HCT116 (cell line): ENCODE measurements around the gene KISS1R. TPM values are rescaled to one million over a fixed set of nuclear protein-coding genes. Genes with fewer than 3 reads are reported as not detected.

Source experiments
- ATAC-seq: fragments of 200-7000 bp; cut with Tn5 transposase; 2 replicates; pipeline ENCODE4 v1.9.1; 2020; ENCODE audit warnings: mild to moderate bottlenecking, moderate library complexity
- BruUV-seq: library from RNA; stranded (reverse); fragments of 400-500 nt; replicated peaks from 2 replicates; lab custom pipeline; 2021; lab: Mats Ljungman, UMichigan
- CTCF ChIA-PET: fragments of 300-600 bp; sonication (Branson Sonifier 250); formaldehyde crosslinking; loops from one replicate; lab custom pipeline; 2021; ENCODE audit warnings: antibody characterized with exemption; lab: Charles Lee
- POLR2A ChIA-PET: fragments of 300-600, 350-600 bp; sonication (Branson Sonifier 250); formaldehyde crosslinking; loops from one replicate; lab custom pipeline; 2021; ENCODE audit warnings: antibody characterized with exemption; lab: Charles Lee
- RAD21 ChIA-PET, 2 experiments: fragments of 300-600 bp; sonication (Branson Sonifier 250); formaldehyde crosslinking; loops; one replicate each; lab custom pipeline; 2023; ENCODE audit warnings: low total read pairs in 2 of 2; ENCODE audit not compliant: uncharacterized antibody in 2 of 2, unreplicated experiment in 2 of 2, low non-redundant PET in 1 of 2; lab: Charles Lee
- DNase-seq: peaks from one replicate; pipeline ENCODE4 v3.0.0-alpha.2; 2010; ENCODE audit warnings: low read depth, low spot score
- H2AFZ ChIP-seq: fragments of 200-600 bp; shearing (Covaris generic), sonication (generic); 2 replicates; pipeline ENCODE4 v1.6.1; 2017; ENCODE audit warnings: low read depth, mixed run types, mixed read lengths, antibody characterized with exemption, low read length; ENCODE audit not compliant: poor library complexity, severe bottlenecking
- H3K27ac ChIP-seq: 2 replicates; pipeline ENCODE4 v1.5.1; 2012; ENCODE audit warnings: low read depth, low read length
- H3K27me3 ChIP-seq: fragments of 200-600 bp; sonication (generic); 2 replicates; pipeline ENCODE4 v1.6.1; 2016; ENCODE audit warnings: mixed run types, low read length, mixed read lengths; ENCODE audit not compliant: insufficient read depth
- H3K36me3 ChIP-seq, 2 experiments: fragments of 200-500 bp in 1 of 2; fragments of 200-600 bp in 1 of 2; sonication (Bioruptor generic) in 1 of 2; sonication (generic) in 1 of 2; 2 replicates each; pipeline versions ENCODE4 v1.5.1 to v1.6.1; 2014 to 2016; ENCODE audit warnings: low read length in 2 of 2, inconsistent platforms in 1 of 2, mixed read lengths in 1 of 2, mixed run types in 1 of 2; ENCODE audit not compliant: insufficient read depth in 2 of 2, control insufficient read depth in 1 of 2
- H3K4me1 ChIP-seq, 2 experiments: fragments of 200-600 bp in 1 of 2; sonication (generic) in 1 of 2; 2 replicates each; pipeline versions ENCODE4 v1.5.1 to v1.6.1; 2012 to 2017; ENCODE audit warnings: low read length in 2 of 2, inconsistent platforms in 1 of 2, mild to moderate bottlenecking in 1 of 2, mixed read lengths in 1 of 2, mixed run types in 1 of 2, moderate library complexity in 1 of 2; ENCODE audit not compliant: insufficient read depth in 2 of 2, control insufficient read depth in 1 of 2
- H3K4me2 ChIP-seq: fragments of 200-600 bp; sonication (generic); 2 replicates; pipeline ENCODE4 v1.6.1; 2017; ENCODE audit warnings: mixed run types, low read length, mixed read lengths
- H3K4me3 ChIP-seq, 2 experiments: fragments of 200-600 bp in 1 of 2; sonication (generic) in 1 of 2; replicated peaks in 1 of 2; 2 replicates each; pipeline ENCODE4 v1.5.1; 2011 to 2016; ENCODE audit warnings: low read length in 2 of 2, control low read depth in 1 of 2, low read depth in 1 of 2, mild to moderate bottlenecking in 1 of 2, mixed read lengths in 1 of 2, mixed run types in 1 of 2
- H3K79me2 ChIP-seq: fragments of 200-600 bp; sonication (generic); 2 replicates; pipeline ENCODE4 v1.6.1; 2017; ENCODE audit warnings: mild to moderate bottlenecking, mixed run types, low read length, moderate library complexity, mixed read lengths; ENCODE audit not compliant: insufficient read depth
- H3K9ac ChIP-seq: fragments of 200-600 bp; sonication (generic); 2 replicates; pipeline ENCODE4 v1.6.1; 2016; ENCODE audit warnings: low read length, mixed read lengths
- H3K9me2 ChIP-seq: fragments of 200-600 bp; sonication (generic), shearing (Covaris generic); 2 replicates; pipeline ENCODE4 v1.6.1; 2017; ENCODE audit warnings: mixed run types, mild to moderate bottlenecking, moderate library complexity; ENCODE audit not compliant: insufficient read depth
- H3K9me3 ChIP-seq, 2 experiments: fragments of 200-500 bp in 1 of 2; fragments of 200-600 bp in 1 of 2; sonication (Bioruptor generic) in 1 of 2; sonication (generic) in 1 of 2; 2 replicates each; pipeline ENCODE4 v1.6.1; 2014 to 2017; ENCODE audit warnings: low read length in 2 of 2, mixed read lengths in 2 of 2, inconsistent platforms in 1 of 2, low read depth in 1 of 2, mild to moderate bottlenecking in 1 of 2, mixed run types in 1 of 2, moderate library complexity in 1 of 2; ENCODE audit not compliant: control insufficient read depth in 1 of 2, insufficient read depth in 1 of 2
- H4K20me1 ChIP-seq: fragments of 200-600 bp; sonication (generic), shearing (Covaris generic); 2 replicates; pipeline ENCODE4 v1.6.1; 2017; ENCODE audit warnings: mixed run types, mild to moderate bottlenecking, moderate library complexity; ENCODE audit not compliant: insufficient read depth
- CBX3 ChIP-seq: IDR thresholded peaks from 2 replicates; pipeline ENCODE4 v1.6.1; 2012; ENCODE audit warnings: low read depth
- ELF1 ChIP-seq: IDR thresholded peaks from 2 replicates; pipeline ENCODE4 v1.6.1; 2012; ENCODE audit warnings: low read depth, borderline replicate concordance
- EZH2phosphoT487 ChIP-seq: fragments of 200-600 bp; IDR thresholded peaks from 2 replicates; pipeline ENCODE4 v1.6.1; 2018; ENCODE audit warnings: antibody characterized with exemption, borderline replicate concordance
- FOSL1 ChIP-seq: IDR thresholded peaks from 2 replicates; pipeline ENCODE4 v1.6.1; 2012; ENCODE audit warnings: low read depth
- JUND ChIP-seq: IDR thresholded peaks from 2 replicates; pipeline ENCODE4 v1.6.1; 2012
- POLR2A ChIP-seq: IDR thresholded peaks from 2 replicates; pipeline ENCODE4 v1.7.0; 2011; ENCODE audit warnings: borderline replicate concordance; ENCODE audit not compliant: insufficient read depth, insufficient read length; ENCODE audit errors: extremely low read depth
- POLR2AphosphoS5 ChIP-seq: IDR thresholded peaks from 2 replicates; pipeline ENCODE4 v1.6.1; 2011; ENCODE audit warnings: mild to moderate bottlenecking, low read depth, low read length, moderate library complexity
- RAD21 ChIP-seq: IDR thresholded peaks from 2 replicates; pipeline ENCODE4 v1.6.1; 2012; ENCODE audit warnings: low read depth, mild to moderate bottlenecking
- SIN3A ChIP-seq: IDR thresholded peaks from 2 replicates; pipeline ENCODE4 v1.6.1; 2012; ENCODE audit warnings: low read depth
- SP1 ChIP-seq: IDR thresholded peaks from 2 replicates; pipeline ENCODE4 v1.6.1; 2012; ENCODE audit warnings: low read depth
- SRF ChIP-seq: IDR thresholded peaks from 2 replicates; pipeline ENCODE4 v1.6.1; 2012; ENCODE audit warnings: low read depth
- TCF7L2 ChIP-seq: IDR thresholded peaks from 2 replicates; pipeline ENCODE4 v1.7.0; 2011; ENCODE audit warnings: borderline replicate concordance, inconsistent platforms; ENCODE audit not compliant: insufficient read depth, insufficient read length; ENCODE audit errors: extremely low read depth
- YY1 ChIP-seq: IDR thresholded peaks from 2 replicates; pipeline ENCODE4 v1.6.1; 2011; ENCODE audit warnings: low read length, low read depth, moderate library complexity, mild to moderate bottlenecking; ENCODE audit not compliant: insufficient replicate concordance; ENCODE audit errors: extremely low read depth
- ZFX ChIP-seq: fragments of 450-650 bp; IDR thresholded peaks from 2 replicates; pipeline ENCODE4 v1.6.1; 2017
- ZNF274 ChIP-seq: fragments of 200-500 bp; sonication (Bioruptor generic); IDR thresholded peaks from 2 replicates; pipeline ENCODE4 v1.6.1; 2014; ENCODE audit warnings: mild to moderate bottlenecking, low read depth, low read length, inconsistent platforms
- intact Hi-C: fragments of 100-400 bp; cut with micrococcal nuclease; formaldehyde crosslinking; loops from 2 replicates; pipeline ENCODE4 v1.10.0; 2022
- total RNA-seq: library from RNA; stranded (reverse); gene quantifications from one replicate; pipeline ENCODE4 v1.2.1, GENCODE V29; 2021; ENCODE audit not compliant: unreplicated experiment
- TF ChIP-seq, protein P1 (sequence below): IDR thresholded peaks from 2 replicates; pipeline ENCODE4 v1.6.1; 2012; ENCODE audit warnings: low read depth
- TF ChIP-seq, protein P2 (sequence below): IDR thresholded peaks from 2 replicates; pipeline ENCODE4 v1.6.1; 2011; ENCODE audit warnings: mild to moderate bottlenecking, low read length, moderate library complexity; ENCODE audit not compliant: insufficient replicate concordance; ENCODE audit errors: extremely low read depth
- TF ChIP-seq, protein P3 (sequence below), 3 experiments: fragments of 200-600 bp in 1 of 3; sonication (generic) in 1 of 3; IDR thresholded peaks in 2 of 3; conservative IDR thresholded peaks in 1 of 3; 2 replicates each; pipeline ENCODE4 v1.5.1; 2012 to 2017; ENCODE audit warnings: low read depth in 2 of 3, low read length in 2 of 3, antibody characterized with exemption in 1 of 3, borderline replicate concordance in 1 of 3, control low read depth in 1 of 3, mild to moderate bottlenecking in 1 of 3, mixed read lengths in 1 of 3, mixed run types in 1 of 3, moderate library complexity in 1 of 3; ENCODE audit not compliant: insufficient read depth in 1 of 3

The KISS1R gene
- total RNA-seq, 1 experiment from 2014 or later, result 5.9 TPM

DNA sequence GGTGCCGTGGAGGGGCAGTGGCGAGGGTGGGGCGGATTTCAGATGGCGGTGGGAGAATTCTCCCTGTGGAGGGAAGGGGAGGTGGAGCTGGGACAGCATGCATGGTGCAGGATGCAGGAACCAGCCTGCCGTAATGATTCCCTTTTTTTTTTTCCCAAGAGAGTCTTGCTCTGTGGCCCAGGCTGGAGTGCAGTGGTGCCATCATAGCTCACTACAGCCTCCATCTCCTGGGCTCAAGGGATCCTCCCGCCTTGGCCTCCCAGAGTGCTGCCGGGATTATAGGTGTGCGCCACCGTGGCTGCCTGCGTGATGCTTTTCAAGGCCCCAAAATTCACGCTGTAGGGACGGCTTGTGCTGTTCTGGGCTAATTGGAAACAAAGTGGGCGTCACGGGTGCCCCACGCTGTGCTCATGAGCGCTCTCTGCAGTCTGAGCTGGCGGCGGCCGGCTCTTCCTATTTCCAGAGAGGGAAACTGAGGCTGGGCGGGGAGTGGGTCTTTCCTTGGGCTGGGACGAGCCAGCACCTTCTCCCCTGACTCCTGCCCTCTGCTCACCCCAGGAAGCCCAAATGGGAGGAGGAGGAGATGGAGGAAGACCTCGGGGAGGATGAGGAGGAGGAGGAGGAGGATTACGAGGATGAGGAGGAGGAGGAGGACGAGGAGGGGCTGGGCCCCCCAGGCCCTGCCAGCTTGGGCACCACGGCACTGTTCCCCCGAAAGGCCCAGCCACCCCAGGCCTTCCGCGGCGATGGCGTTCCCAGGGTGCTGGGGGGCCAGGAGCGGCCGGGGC, 14.9 kb downstream of the KISS1R start:
- H3K9ac ChIP-seq, result no peak overlapping the region
- POLR2A ChIA-PET, result no interaction called here

More for the DNA sequence above, 14.9 kb downstream of the KISS1R start:
- no peak for TF ChIP-seq SRF
- no peak for TF ChIP-seq YY1
- no peak for TF ChIP-seq SP1
- no peak for TF ChIP-seq POLR2A
- no peak for TF ChIP-seq ELF1
- no peak for TF ChIP-seq SIN3A
- no peak for TF ChIP-seq JUND
- TF ChIP-seq TCF7L2, result no peak
- TF ChIP-seq, protein P1, sequence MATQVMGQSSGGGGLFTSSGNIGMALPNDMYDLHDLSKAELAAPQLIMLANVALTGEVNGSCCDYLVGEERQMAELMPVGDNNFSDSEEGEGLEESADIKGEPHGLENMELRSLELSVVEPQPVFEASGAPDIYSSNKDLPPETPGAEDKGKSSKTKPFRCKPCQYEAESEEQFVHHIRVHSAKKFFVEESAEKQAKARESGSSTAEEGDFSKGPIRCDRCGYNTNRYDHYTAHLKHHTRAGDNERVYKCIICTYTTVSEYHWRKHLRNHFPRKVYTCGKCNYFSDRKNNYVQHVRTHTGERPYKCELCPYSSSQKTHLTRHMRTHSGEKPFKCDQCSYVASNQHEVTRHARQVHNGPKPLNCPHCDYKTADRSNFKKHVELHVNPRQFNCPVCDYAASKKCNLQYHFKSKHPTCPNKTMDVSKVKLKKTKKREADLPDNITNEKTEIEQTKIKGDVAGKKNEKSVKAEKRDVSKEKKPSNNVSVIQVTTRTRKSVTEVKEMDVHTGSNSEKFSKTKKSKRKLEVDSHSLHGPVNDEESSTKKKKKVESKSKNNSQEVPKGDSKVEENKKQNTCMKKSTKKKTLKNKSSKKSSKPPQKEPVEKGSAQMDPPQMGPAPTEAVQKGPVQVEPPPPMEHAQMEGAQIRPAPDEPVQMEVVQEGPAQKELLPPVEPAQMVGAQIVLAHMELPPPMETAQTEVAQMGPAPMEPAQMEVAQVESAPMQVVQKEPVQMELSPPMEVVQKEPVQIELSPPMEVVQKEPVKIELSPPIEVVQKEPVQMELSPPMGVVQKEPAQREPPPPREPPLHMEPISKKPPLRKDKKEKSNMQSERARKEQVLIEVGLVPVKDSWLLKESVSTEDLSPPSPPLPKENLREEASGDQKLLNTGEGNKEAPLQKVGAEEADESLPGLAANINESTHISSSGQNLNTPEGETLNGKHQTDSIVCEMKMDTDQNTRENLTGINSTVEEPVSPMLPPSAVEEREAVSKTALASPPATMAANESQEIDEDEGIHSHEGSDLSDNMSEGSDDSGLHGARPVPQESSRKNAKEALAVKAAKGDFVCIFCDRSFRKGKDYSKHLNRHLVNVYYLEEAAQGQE, result no peak
- TF ChIP-seq CBX3, result no peak
- no peak for TF ChIP-seq FOSL1
- TF ChIP-seq, protein P2, sequence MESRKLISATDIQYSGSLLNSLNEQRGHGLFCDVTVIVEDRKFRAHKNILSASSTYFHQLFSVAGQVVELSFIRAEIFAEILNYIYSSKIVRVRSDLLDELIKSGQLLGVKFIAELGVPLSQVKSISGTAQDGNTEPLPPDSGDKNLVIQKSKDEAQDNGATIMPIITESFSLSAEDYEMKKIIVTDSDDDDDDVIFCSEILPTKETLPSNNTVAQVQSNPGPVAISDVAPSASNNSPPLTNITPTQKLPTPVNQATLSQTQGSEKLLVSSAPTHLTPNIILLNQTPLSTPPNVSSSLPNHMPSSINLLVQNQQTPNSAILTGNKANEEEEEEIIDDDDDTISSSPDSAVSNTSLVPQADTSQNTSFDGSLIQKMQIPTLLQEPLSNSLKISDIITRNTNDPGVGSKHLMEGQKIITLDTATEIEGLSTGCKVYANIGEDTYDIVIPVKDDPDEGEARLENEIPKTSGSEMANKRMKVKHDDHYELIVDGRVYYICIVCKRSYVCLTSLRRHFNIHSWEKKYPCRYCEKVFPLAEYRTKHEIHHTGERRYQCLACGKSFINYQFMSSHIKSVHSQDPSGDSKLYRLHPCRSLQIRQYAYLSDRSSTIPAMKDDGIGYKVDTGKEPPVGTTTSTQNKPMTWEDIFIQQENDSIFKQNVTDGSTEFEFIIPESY, result no peak
- no peak for TF ChIP-seq POLR2AphosphoS5
- TF ChIP-seq EZH2phosphoT487, result no peak
- TF ChIP-seq RAD21, result no peak
- TF ChIP-seq, protein P3, sequence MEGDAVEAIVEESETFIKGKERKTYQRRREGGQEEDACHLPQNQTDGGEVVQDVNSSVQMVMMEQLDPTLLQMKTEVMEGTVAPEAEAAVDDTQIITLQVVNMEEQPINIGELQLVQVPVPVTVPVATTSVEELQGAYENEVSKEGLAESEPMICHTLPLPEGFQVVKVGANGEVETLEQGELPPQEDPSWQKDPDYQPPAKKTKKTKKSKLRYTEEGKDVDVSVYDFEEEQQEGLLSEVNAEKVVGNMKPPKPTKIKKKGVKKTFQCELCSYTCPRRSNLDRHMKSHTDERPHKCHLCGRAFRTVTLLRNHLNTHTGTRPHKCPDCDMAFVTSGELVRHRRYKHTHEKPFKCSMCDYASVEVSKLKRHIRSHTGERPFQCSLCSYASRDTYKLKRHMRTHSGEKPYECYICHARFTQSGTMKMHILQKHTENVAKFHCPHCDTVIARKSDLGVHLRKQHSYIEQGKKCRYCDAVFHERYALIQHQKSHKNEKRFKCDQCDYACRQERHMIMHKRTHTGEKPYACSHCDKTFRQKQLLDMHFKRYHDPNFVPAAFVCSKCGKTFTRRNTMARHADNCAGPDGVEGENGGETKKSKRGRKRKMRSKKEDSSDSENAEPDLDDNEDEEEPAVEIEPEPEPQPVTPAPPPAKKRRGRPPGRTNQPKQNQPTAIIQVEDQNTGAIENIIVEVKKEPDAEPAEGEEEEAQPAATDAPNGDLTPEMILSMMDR (IDR thresholded peaks at IDR 0.05 in 2 of 3, conservative IDR thresholded peaks at IDR 0.05 in 1 of 3; ENCODE audit: borderline replicate concordance in 1 of 3, insufficient read depth in 1 of 3, low read depth in 2 of 3, low read length in 2 of 3), result no peak
- TF ChIP-seq ZFX, result no peak
- no peak for TF ChIP-seq ZNF274
- H3K36me3 ChIP-seq, result peaks cover 0 to 4% of the 10 kb centered on the region in 2 experiments; a peak in 1 of 4 replicates
- ChIA-PET RAD21 (no interaction called here), CTCF (no interaction called here)
- H3K79me2 ChIP-seq, result peaks cover 10% of the 10 kb centered on the region; the same call in 1 of the 2 replicates
- ATAC-seq (no peak), DNase-seq (no peak)
- no peaks in the 10 kb centered on the region for H3K27me3 ChIP-seq
- no peak overlapping the region for H2AFZ ChIP-seq
- intact Hi-C loops, result no loop called here
- no peak overlapping the region; the same call in 1 of the 2 replicates for H3K27ac ChIP-seq
- no peaks in the 10 kb centered on the region for H4K20me1 ChIP-seq
- peaks cover 25 to 30% of the 10 kb centered on the region in 2 experiments for H3K4me1 ChIP-seq
- no peaks in the 10 kb centered on the region for H3K9me2 ChIP-seq
- H3K9me3 ChIP-seq, result no peaks in the 10 kb centered on the region
- no peak overlapping the region for H3K4me3 ChIP-seq
- BruUV-seq, result no TSS peak
- H3K4me2 ChIP-seq, result no peak overlapping the region
